Measurements from ENCODE around the gene ZXDC. TPM values are rescaled to one million over a fixed set of nuclear protein-coding genes. Genes with fewer than 3 reads are reported as not detected.

ZXDC gene
- total RNA-seq, 4 donors from 2014 or later: 37.5 to 62.0 (median 52.3) TPM

DNA sequence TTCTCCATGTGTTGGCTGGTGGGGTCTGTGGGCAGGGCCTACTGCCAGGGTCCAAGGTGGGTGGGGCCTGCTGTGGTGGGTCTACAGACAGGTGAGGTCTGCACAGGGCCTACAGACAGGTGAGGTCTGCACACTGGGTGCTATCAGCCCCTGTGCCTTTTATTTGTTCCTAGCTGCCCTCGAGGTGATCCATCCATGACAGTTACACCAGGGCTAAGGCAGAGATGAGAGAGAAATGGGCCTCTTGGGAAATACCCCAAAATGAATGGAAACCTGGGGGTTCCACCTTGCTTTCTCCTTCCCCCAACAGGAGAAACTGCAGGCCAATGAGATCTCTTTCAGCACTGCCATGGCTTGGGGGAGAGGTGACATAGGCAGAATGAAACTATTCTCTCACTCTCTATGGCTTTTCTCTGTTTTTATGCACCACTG is 44.6 kb downstream of the ZXDC start:
- peak in 1 of 2 donors; percentile 52 for DNase-seq (ENCODE audit: low spot score in 2 of 2)
- intact Hi-C loops (cut with DNase I; ENCODE audit: low total_unique reads): no loop called here
- no peak for TF ChIP-seq POLR2A (IDR thresholded peaks at IDR 0.05)
- no peak for TF ChIP-seq CTCF (IDR thresholded peaks at IDR 0.05)
- 89 to 100% methylated on average over 1 of the region's 1 CpG for WGBS, 2 donors
- no peak overlapping the region for H3K4me3 ChIP-seq (ENCODE audit: low read depth, poor library complexity, severe bottlenecking)

DNA sequence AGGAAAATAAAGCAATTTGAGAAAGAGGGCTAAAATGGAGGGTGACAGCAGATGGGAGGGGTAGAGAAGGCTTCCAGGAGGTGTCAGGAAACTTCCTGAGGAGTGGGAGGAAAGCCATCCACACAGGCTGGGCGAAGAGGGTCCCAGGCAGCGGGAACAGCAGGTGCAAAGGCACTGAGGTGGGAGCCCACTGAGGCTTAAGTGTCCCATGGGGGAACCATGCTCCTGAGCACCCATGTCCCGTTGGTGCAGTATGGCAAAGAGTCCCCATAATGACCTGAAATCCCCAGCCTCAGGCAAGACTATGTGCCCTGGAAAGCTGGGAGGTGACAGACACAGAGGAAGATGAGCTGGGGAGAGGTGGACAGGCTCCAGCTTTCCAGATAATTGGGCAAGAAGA is 50.9 kb downstream of the ZXDC start:
- no peak for TF ChIP-seq CTCF (IDR thresholded peaks at IDR 0.05)
- TF ChIP-seq POLR2A (IDR thresholded peaks at IDR 0.05): no peak
- peak in 1 of 2 donors; percentile 53 for DNase-seq (ENCODE audit: low spot score in 2 of 2)
- WGBS, 2 donors: 80 to 81% methylated on average over 3 of the region's 3 CpGs
- intact Hi-C loops (cut with DNase I; ENCODE audit: low total_unique reads): no loop called here
- no peak overlapping the region for H3K4me3 ChIP-seq (ENCODE audit: low read depth, poor library complexity, severe bottlenecking)

DNA sequence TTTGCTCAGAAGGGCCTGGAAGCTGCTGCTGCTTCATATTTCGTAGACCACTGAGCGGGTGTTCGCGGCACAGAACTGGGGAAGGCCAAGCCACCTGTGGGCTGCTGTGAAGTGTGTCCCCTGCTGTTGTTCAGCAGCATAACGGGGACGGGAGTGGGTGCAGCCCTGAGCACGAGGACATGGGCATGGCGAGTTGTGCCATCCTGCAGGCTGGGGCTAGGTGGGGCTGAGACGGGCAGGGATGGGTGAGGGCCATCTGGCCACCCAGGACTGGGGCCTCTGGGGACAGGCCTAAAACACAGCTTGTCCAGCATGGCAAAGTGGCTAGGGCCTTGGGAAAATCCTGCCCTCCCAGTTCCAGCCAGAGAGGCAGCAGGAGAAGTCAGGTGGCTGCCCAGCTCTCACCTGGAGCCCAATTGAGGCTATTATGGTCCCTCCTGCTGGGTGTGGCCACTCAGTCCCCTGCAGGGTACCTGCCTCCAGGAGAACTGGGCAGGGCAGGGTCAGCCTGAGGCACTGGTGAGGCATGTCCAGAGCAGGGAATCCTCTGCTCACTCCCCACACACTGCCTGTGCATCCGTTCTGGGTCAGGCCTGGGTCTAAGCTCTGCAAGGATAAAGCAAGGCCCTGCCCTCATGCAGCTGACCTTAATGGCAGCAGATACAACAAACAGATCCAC is 51.5 kb downstream of the ZXDC start:
- 99 to 100% methylated on average over 1 to 10 of the region's 10 CpGs for WGBS, 2 donors
- TF ChIP-seq CTCF (IDR thresholded peaks at IDR 0.05): no peak
- no peak for TF ChIP-seq POLR2A (IDR thresholded peaks at IDR 0.05)
- intact Hi-C loops (cut with DNase I; ENCODE audit: low total_unique reads): no loop called here
- DNase-seq (ENCODE audit: low spot score in 2 of 2): peak in 1 of 2 donors; percentile 62
- no peak overlapping the region for H3K4me3 ChIP-seq (ENCODE audit: low read depth, poor library complexity, severe bottlenecking)

- WGBS, 2 donors: 74 to 75% methylated on average over 16 to 23 of the region's 26 CpGs
- peak in 1 of 2 donors; percentile 80 for DNase-seq (ENCODE audit: low spot score in 2 of 2)
- intact Hi-C loops (cut with DNase I; ENCODE audit: low total_unique reads): no loop called here
- no peak overlapping the region for H3K4me3 ChIP-seq (ENCODE audit: low read depth, poor library complexity, severe bottlenecking)
- TF ChIP-seq CTCF (IDR thresholded peaks at IDR 0.05) (no peak), POLR2A (IDR thresholded peaks at IDR 0.05) (no peak)
Measured at GRCh38 chr3:126423191-126424038, 52.3 kb downstream of the ZXDC start.

DNA sequence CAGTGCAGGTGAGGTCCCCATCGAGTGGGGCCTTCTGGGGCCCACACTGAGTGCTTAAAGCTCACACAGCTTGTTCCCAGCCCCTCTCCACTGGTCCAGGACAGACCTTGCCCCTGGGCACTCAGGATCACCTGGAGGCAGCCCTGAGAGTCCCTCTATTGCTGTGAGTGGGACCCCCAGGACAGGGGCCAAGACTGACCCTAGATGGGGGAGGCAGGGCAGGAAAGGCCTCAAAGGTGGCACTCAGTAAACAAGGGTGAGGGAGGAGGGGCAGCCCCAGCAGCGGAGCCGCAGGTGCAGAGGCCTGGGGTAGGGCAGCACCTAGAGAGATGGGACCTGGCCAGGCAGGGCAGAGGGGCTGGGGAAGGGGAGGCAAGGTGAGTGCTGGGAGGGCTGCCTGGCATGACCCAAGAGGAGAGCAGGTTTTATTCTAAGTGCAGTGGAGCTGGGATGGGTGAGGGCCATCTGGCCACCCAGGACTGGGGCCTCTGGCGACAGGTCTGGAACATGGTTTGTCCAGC is 53.1 kb downstream of the ZXDC start:
- intact Hi-C loops (cut with DNase I; ENCODE audit: low total_unique reads): no loop called here
- WGBS, 2 donors: 79 to 85% methylated on average over 4 of the region's 4 CpGs
- DNase-seq (ENCODE audit: low spot score in 2 of 2): peak in 1 of 2 donors; percentile 70

More for the DNA sequence above, 53.1 kb downstream of the ZXDC start:
- H3K4me3 ChIP-seq (ENCODE audit: low read depth, poor library complexity, severe bottlenecking): no peak overlapping the region
- TF ChIP-seq POLR2A (IDR thresholded peaks at IDR 0.05): no peak
- no peak for TF ChIP-seq CTCF (IDR thresholded peaks at IDR 0.05)

Measured in lower leg skin (tissue), 4 donors.